22Rv1 (cell line): ENCODE measurements around the gene DCC.

Experiments
- CTCF ChIP-seq: fragments of 450-650 bp; IDR thresholded peaks from 2 replicates; pipeline ENCODE4 v1.5.1; 2017; ENCODE audit warnings: mild to moderate bottlenecking
- ZFX ChIP-seq: fragments of 450-650 bp; IDR thresholded peaks from 2 replicates; pipeline ENCODE4 v1.6.1; 2017; ENCODE audit warnings: antibody characterized with exemption, borderline replicate concordance

- TF ChIP-seq CTCF (no peak), ZFX (no peak)
Observed at GRCh38 chr18:52953387-52953786, 613.4 kb downstream of the DCC start.
